ENCODE results near the gene ZNF337.
"Not testable (repeated sequence)": the region's sequence is repeated elsewhere in the genome, so short reads cannot be mapped to it uniquely, and the experiment has no call there.

The ZNF337 gene

GRCh38 chr20:25643716-25644115 is 52.9 kb downstream of the ZNF337 start:
- peaks cover 65% of the 10 kb centered on the region for H3K36me3 ChIP-seq (ENCODE audit: insufficient read depth, low read length)
- H3K27me3 ChIP-seq (ENCODE audit: insufficient read depth, low read length) = no peaks in the 10 kb centered on the region
- H3K79me2 ChIP-seq (ENCODE audit: insufficient read depth, low read length) = no peaks in the 10 kb centered on the region
- no peaks in the 10 kb centered on the region for H3K4me1 ChIP-seq (ENCODE audit: insufficient read depth, low read length, severe bottlenecking)
- H2AFZ ChIP-seq (ENCODE audit: low read length) = no peak overlapping the region
- H3F3A ChIP-seq (ENCODE audit: insufficient read depth, low read length) = no peaks in the 10 kb centered on the region
- no peaks in the 10 kb centered on the region for H4K20me1 ChIP-seq (ENCODE audit: insufficient read depth, low read length)
- peaks cover 11% of the 10 kb centered on the region; the same call in 1 of the 2 replicates for H3K9me3 ChIP-seq (ENCODE audit: low read length)
- no peak overlapping the region for H3K4me2 ChIP-seq (ENCODE audit: low read length)
- TF ChIP-seq CTCF (IDR thresholded peaks at IDR 0.05; ENCODE audit: low read length) (no peak), EZH2 (IDR thresholded peaks at IDR 0.05; ENCODE audit: borderline replicate concordance, low read length) (no peak)
- H3K9ac ChIP-seq (ENCODE audit: low read length) = no peak overlapping the region
- no peak overlapping the region for H3K4me3 ChIP-seq (ENCODE audit: low read depth, low read length, poor library complexity, severe bottlenecking)
- H3K9me2 ChIP-seq (ENCODE audit: low read depth, low read length) = no peaks in the 10 kb centered on the region
- no peak overlapping the region for H3K27ac ChIP-seq (ENCODE audit: low read depth, low read length, poor library complexity, severe bottlenecking)

- H2AFZ ChIP-seq (ENCODE audit: low read length) = no peak overlapping the region
- no peaks in the 10 kb centered on the region for H3K9me2 ChIP-seq (ENCODE audit: low read depth, low read length)
- peaks cover 58% of the 10 kb centered on the region for H3K36me3 ChIP-seq (ENCODE audit: insufficient read depth, low read length)
- no peak overlapping the region for H3K27ac ChIP-seq (ENCODE audit: low read depth, low read length, poor library complexity, severe bottlenecking)
- no peaks in the 10 kb centered on the region for H3F3A ChIP-seq (ENCODE audit: insufficient read depth, low read length)
- no peaks in the 10 kb centered on the region for H3K79me2 ChIP-seq (ENCODE audit: insufficient read depth, low read length)
- peaks cover 29% of the 10 kb centered on the region for H3K9me3 ChIP-seq (ENCODE audit: low read length)
- no peak overlapping the region for H3K4me3 ChIP-seq (ENCODE audit: low read depth, low read length, poor library complexity, severe bottlenecking)
- no peaks in the 10 kb centered on the region for H3K27me3 ChIP-seq (ENCODE audit: insufficient read depth, low read length)
- no peak overlapping the region for H3K4me2 ChIP-seq (ENCODE audit: low read length)
- H4K20me1 ChIP-seq (ENCODE audit: insufficient read depth, low read length) = no peaks in the 10 kb centered on the region
- no peak for TF ChIP-seq EZH2 (IDR thresholded peaks at IDR 0.05; ENCODE audit: borderline replicate concordance, low read length)
- TF ChIP-seq CTCF (IDR thresholded peaks at IDR 0.05; ENCODE audit: low read length) = no peak
- no peaks in the 10 kb centered on the region for H3K4me1 ChIP-seq (ENCODE audit: insufficient read depth, low read length, severe bottlenecking)
- H3K9ac ChIP-seq (ENCODE audit: low read length) = no peak overlapping the region
These were observed 59.4 kb downstream of the ZNF337 start for GRCh38 chr20:25637247-25637646.

- H4K20me1 ChIP-seq (ENCODE audit: insufficient read depth, low read length) = no peaks in the 10 kb centered on the region
- H3K9me2 ChIP-seq (ENCODE audit: low read depth, low read length) = no peaks in the 10 kb centered on the region
- no peak overlapping the region for H3K4me3 ChIP-seq (ENCODE audit: low read depth, low read length, poor library complexity, severe bottlenecking)
- no peak for TF ChIP-seq EZH2 (IDR thresholded peaks at IDR 0.05; ENCODE audit: borderline replicate concordance, low read length)
- TF ChIP-seq CTCF (IDR thresholded peaks at IDR 0.05; ENCODE audit: low read length) = no peak
- H3K9ac ChIP-seq (ENCODE audit: low read length) = no peak overlapping the region
- H2AFZ ChIP-seq (ENCODE audit: low read length) = no peak overlapping the region
- no peak overlapping the region for H3K4me2 ChIP-seq (ENCODE audit: low read length)
- H3K9me3 ChIP-seq (ENCODE audit: low read length) = peaks cover 32% of the 10 kb centered on the region
- peaks cover 55% of the 10 kb centered on the region for H3K36me3 ChIP-seq (ENCODE audit: insufficient read depth, low read length)
- H3K79me2 ChIP-seq (ENCODE audit: insufficient read depth, low read length) = peaks cover 4% of the 10 kb centered on the region; the same call in 1 of the 2 replicates
- no peaks in the 10 kb centered on the region for H3K27me3 ChIP-seq (ENCODE audit: insufficient read depth, low read length)
- no peaks in the 10 kb centered on the region for H3K4me1 ChIP-seq (ENCODE audit: insufficient read depth, low read length, severe bottlenecking)
- H3K27ac ChIP-seq (ENCODE audit: low read depth, low read length, poor library complexity, severe bottlenecking) = no peak overlapping the region
- H3F3A ChIP-seq (ENCODE audit: insufficient read depth, low read length) = no peaks in the 10 kb centered on the region
These were observed 63.5 kb downstream of the ZNF337 start for GRCh38 chr20:25632940-25633790.

- H3K27ac ChIP-seq (ENCODE audit: low read depth, low read length, poor library complexity, severe bottlenecking); H3K9me2 ChIP-seq (ENCODE audit: low read depth, low read length); H3K9ac ChIP-seq (ENCODE audit: low read length); H4K20me1 ChIP-seq (ENCODE audit: insufficient read depth, low read length); H3K4me2 ChIP-seq (ENCODE audit: low read length); H3K27me3 ChIP-seq (ENCODE audit: insufficient read depth, low read length); H3F3A ChIP-seq (ENCODE audit: insufficient read depth, low read length); H3K4me3 ChIP-seq (ENCODE audit: low read depth, low read length, poor library complexity, severe bottlenecking); H3K79me2 ChIP-seq (ENCODE audit: insufficient read depth, low read length); H3K4me1 ChIP-seq (ENCODE audit: insufficient read depth, low read length, severe bottlenecking); H2AFZ ChIP-seq (ENCODE audit: low read length): not testable (repeated sequence)
- Histone ChIP-seq H3K9me3 (ENCODE audit: low read length) (peaks cover 12% of the 10 kb centered on the region; the same call in 1 of the 2 replicates), H3K36me3 (ENCODE audit: insufficient read depth, low read length) (peaks cover 37% of the 10 kb centered on the region)
These were observed 66.0 kb downstream of the ZNF337 start for GRCh38 chr20:25630615-25631014.
